AG10803 (cell line): ENCODE measurements around the gene DNAJB8.

ENCODE experiments used
- DNase-seq: peaks from one replicate; pipeline ENCODE4 v3.0.0; 2010; ENCODE audit warnings: low read depth
- H3K4me3 ChIP-seq: 2 replicates; pipeline ENCODE4 v1.5.1; 2011; ENCODE audit warnings: mild to moderate bottlenecking, low read length, control low read depth
- CTCF ChIP-seq: conservative IDR thresholded peaks from 2 replicates; pipeline ENCODE4 v1.5.1; 2011; ENCODE audit warnings: mild to moderate bottlenecking, low read length, control low read depth, inconsistent platforms

The DNAJB8 gene

GRCh38 chr3:128453501-128454309 is 13.0 kb downstream of the DNAJB8 start:
- DNase-seq, result no peak
- TF ChIP-seq CTCF, result no peak
- H3K4me3 ChIP-seq, result no peak overlapping the region

GRCh38 chr3:128452678-128453275 is 13.9 kb downstream of the DNAJB8 start:
- TF ChIP-seq CTCF, result no peak
- DNase-seq, result no peak
- H3K4me3 ChIP-seq, result no peak overlapping the region

GRCh38 chr3:128452120-128452519 is 14.6 kb downstream of the DNAJB8 start:
- no peak for TF ChIP-seq CTCF
- DNase-seq, result no peak
- H3K4me3 ChIP-seq, result no peak overlapping the region

GRCh38 chr3:128449111-128449638 is 17.5 kb downstream of the DNAJB8 start:
- H3K4me3 ChIP-seq, result no peak overlapping the region
- no peak for DNase-seq
- TF ChIP-seq CTCF, result no peak

GRCh38 chr3:128448491-128448890 is 18.2 kb downstream of the DNAJB8 start:
- DNase-seq, result no peak
- TF ChIP-seq CTCF, result no peak
- no peak overlapping the region for H3K4me3 ChIP-seq

- DNase-seq, result no peak
- no peak for TF ChIP-seq CTCF
- no peak overlapping the region for H3K4me3 ChIP-seq
Observed at GRCh38 chr3:128447561-128448013, 19.1 kb downstream of the DNAJB8 start.

GRCh38 chr3:128446821-128447220 is 19.9 kb downstream of the DNAJB8 start:
- DNase-seq, result no peak
- TF ChIP-seq CTCF, result no peak
- no peak overlapping the region for H3K4me3 ChIP-seq
